GM12801 (cell line): ENCODE results near the gene GGA2.

Experiments used
- TF ChIP-seq, protein P1 (sequence below): IDR thresholded peaks from one replicate; pipeline ENCODE4 v1.5.1; 2011; ENCODE audit warnings: control low read depth; ENCODE audit not compliant: insufficient read length; ENCODE audit errors: extremely low read depth

The GGA2 gene

GRCh38 chr16:23521037-23521743 is 10.9 kb upstream of the GGA2 start:
- TF ChIP-seq, protein P1, sequence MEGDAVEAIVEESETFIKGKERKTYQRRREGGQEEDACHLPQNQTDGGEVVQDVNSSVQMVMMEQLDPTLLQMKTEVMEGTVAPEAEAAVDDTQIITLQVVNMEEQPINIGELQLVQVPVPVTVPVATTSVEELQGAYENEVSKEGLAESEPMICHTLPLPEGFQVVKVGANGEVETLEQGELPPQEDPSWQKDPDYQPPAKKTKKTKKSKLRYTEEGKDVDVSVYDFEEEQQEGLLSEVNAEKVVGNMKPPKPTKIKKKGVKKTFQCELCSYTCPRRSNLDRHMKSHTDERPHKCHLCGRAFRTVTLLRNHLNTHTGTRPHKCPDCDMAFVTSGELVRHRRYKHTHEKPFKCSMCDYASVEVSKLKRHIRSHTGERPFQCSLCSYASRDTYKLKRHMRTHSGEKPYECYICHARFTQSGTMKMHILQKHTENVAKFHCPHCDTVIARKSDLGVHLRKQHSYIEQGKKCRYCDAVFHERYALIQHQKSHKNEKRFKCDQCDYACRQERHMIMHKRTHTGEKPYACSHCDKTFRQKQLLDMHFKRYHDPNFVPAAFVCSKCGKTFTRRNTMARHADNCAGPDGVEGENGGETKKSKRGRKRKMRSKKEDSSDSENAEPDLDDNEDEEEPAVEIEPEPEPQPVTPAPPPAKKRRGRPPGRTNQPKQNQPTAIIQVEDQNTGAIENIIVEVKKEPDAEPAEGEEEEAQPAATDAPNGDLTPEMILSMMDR: no peak

GRCh38 chr16:23520500-23520899 is 10.2 kb upstream of the GGA2 start:
- TF ChIP-seq, protein P1: no peak

- TF ChIP-seq, protein P1: no peak
These were observed 9.0 kb upstream of the GGA2 start for GRCh38 chr16:23519282-23519681.

- TF ChIP-seq, protein P1: no peak
These were observed 8.2 kb upstream of the GGA2 start for GRCh38 chr16:23518435-23518891.

DNA sequence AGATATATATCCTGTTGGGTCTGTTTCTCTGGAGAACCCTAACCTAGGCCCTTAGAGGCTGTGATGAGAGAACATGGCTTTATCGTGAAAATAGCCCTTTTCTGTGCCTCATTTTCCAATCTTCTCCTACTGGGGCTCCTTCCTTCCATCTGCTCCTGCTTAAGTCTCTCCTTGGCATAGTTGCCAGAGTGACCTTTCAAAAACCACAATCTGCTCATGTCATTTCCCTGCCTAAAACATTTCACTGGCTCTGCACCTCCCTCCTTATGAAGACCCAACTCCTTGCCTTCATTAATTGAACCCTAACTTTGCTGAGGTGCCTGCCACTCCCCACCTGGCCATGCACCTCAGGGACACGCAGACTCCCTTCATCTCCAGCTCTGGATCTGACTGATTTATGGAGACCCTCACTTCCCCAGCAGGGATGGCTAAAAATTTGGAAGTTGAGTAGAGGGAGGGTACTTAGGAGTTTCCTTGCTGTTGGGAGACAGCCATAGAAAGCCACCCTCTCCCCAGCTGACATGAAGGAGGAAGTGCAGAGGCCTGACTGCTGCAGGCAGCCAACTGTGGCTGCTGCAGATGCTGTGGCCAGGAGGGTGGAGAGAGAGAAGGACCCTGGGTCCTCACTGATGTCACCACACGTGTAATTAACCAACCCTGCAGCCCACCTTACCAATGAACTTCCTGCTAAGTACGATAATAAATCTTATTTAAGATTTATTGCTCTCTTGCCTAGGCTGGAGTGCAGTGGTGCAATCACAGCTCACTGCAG is 6.3 kb upstream of the GGA2 start:
- TF ChIP-seq, protein P1: no peak

- TF ChIP-seq, protein P1: no peak
These were observed 5.6 kb upstream of the GGA2 start for GRCh38 chr16:23515881-23516280.

- TF ChIP-seq, protein P1: no peak
These were observed 4.3 kb upstream of the GGA2 start for GRCh38 chr16:23514381-23515152.
